Neural progenitor cell (in vitro differentiated cells): ENCODE results near the gene IQCN. TPM values are rescaled to one million over a fixed set of nuclear protein-coding genes. Genes with fewer than 3 reads are reported as not detected.

ENCODE experiments used
- DNase-seq: peaks from one replicate; pipeline ENCODE4 v3.0.0-alpha.2; 2016; ENCODE audit warnings: low spot score
- H2AFZ ChIP-seq: fragments of 200-600 bp; sonication (generic); replicated peaks from 2 replicates; pipeline ENCODE4 v1.6.1; 2016; ENCODE audit warnings: antibody characterized with exemption
- H3F3A ChIP-seq: fragments of 200-600 bp; sonication (generic); 2 replicates; pipeline ENCODE4 v1.6.1; 2016; ENCODE audit warnings: antibody characterized with exemption, low read depth
- H3K27ac ChIP-seq: fragments of 200-600 bp; sonication (generic); 2 replicates; pipeline ENCODE4 v1.5.1; 2016; ENCODE audit warnings: mild to moderate bottlenecking
- H3K27me3 ChIP-seq: fragments of 200-600 bp; sonication (generic); 2 replicates; pipeline ENCODE4 v1.6.1; 2016; ENCODE audit warnings: mild to moderate bottlenecking, moderate library complexity
- H3K36me3 ChIP-seq: fragments of 200-600 bp; sonication (generic); 2 replicates; pipeline ENCODE4 v1.5.1; 2016
- H3K4me1 ChIP-seq: fragments of 200-600 bp; sonication (generic); 2 replicates; pipeline ENCODE4 v1.6.1; 2016; ENCODE audit warnings: mixed run types
- H3K4me2 ChIP-seq: fragments of 200-600 bp; sonication (generic); 2 replicates; pipeline ENCODE4 v1.6.1; 2016
- H3K4me3 ChIP-seq: fragments of 200-600 bp; sonication (generic); 2 replicates; pipeline ENCODE4 v1.5.1; 2016
- H3K79me2 ChIP-seq: fragments of 200-600 bp; sonication (generic); 2 replicates; pipeline ENCODE4 v1.6.1; 2016; ENCODE audit warnings: low read depth
- H3K9ac ChIP-seq: fragments of 200-600 bp; sonication (generic); 2 replicates; pipeline ENCODE4 v1.6.1; 2016
- H3K9me3 ChIP-seq: fragments of 200-600 bp; sonication (generic); 2 replicates; pipeline ENCODE4 v1.5.1; 2016; ENCODE audit warnings: low read depth
- H4K20me1 ChIP-seq: fragments of 200-600 bp; sonication (generic); 2 replicates; pipeline ENCODE4 v1.6.1; 2016; ENCODE audit warnings: low read depth
- H3K27ac Mint-ChIP-seq: 3 replicates; pipeline ENCODE4 v1.8.0; 2021; ENCODE audit warnings: mixed read lengths
- H3K27me3 Mint-ChIP-seq: 2 replicates; pipeline ENCODE4 v1.8.0; 2022; ENCODE audit warnings: low read depth, mild to moderate bottlenecking, inconsistent platforms, moderate library complexity, mixed read lengths; ENCODE audit not compliant: insufficient read depth
- H3K36me3 Mint-ChIP-seq: 3 replicates; pipeline ENCODE4 v1.8.0; 2021; ENCODE audit warnings: mixed read lengths
- H3K4me1 Mint-ChIP-seq: 3 replicates; pipeline ENCODE4 v1.8.0; 2021; ENCODE audit warnings: mixed read lengths
- H3K4me3 Mint-ChIP-seq: 3 replicates; pipeline ENCODE4 v1.8.0; 2021; ENCODE audit warnings: mild to moderate bottlenecking, moderate library complexity, mixed read lengths
- H3K9me3 Mint-ChIP-seq: 3 replicates; pipeline ENCODE4 v1.8.0; 2020; ENCODE audit warnings: mixed read lengths
- CTCF ChIP-seq: fragments of 200-600 bp; sonication (generic); IDR thresholded peaks from 2 replicates; pipeline ENCODE4 v1.5.1; 2017; ENCODE audit warnings: antibody characterized with exemption, mild to moderate bottlenecking
- EZH2 ChIP-seq: fragments of 200-600 bp; sonication (generic); IDR thresholded peaks from 2 replicates; pipeline ENCODE4 v1.6.1; 2017; ENCODE audit warnings: antibody characterized with exemption, mild to moderate bottlenecking, moderate library complexity
- EZH2phosphoT487 ChIP-seq: fragments of 200-600 bp; sonication (generic); IDR thresholded peaks from 2 replicates; pipeline ENCODE4 v1.6.1; 2017; ENCODE audit warnings: antibody characterized with exemption
- total RNA-seq: library from RNA; depleted of rRNA; stranded (reverse); fragments of >200 nt; gene quantifications from 2 replicates; pipeline ENCODE4 v1.2.3, GENCODE V29; 2015; ENCODE audit warnings: low replicate concordance

The IQCN gene
- total RNA-seq, 1 donor from 2014 or later: 0.11 TPM

GRCh38 chr19:18312092-18312534 is 37.9 kb upstream of the IQCN start:
- Mint-ChIP-seq H3K27me3 (no peaks in the 10 kb centered on the region), H3K27ac (no peak overlapping the region), H3K4me3 (no peak overlapping the region), H3K9me3 (no peaks in the 10 kb centered on the region), H3K4me1 (peaks cover under 1% of the 10 kb centered on the region), H3K36me3 (peaks cover 14% of the 10 kb centered on the region)
- no peak for TF ChIP-seq EZH2
- TF ChIP-seq EZH2phosphoT487: no peak
- TF ChIP-seq CTCF: no peak
- Histone ChIP-seq H3K9me3 (no peaks in the 10 kb centered on the region), H3K27ac (no peak overlapping the region), H3K27me3 (no peaks in the 10 kb centered on the region), H3K4me3 (no peak overlapping the region), H3K36me3 (peaks cover 5% of the 10 kb centered on the region), H3K4me2 (no peak overlapping the region), H4K20me1 (peaks cover 44% of the 10 kb centered on the region), H3F3A (peaks cover 15% of the 10 kb centered on the region), H3K79me2 (peaks cover 41% of the 10 kb centered on the region), H2AFZ (no peak overlapping the region), H3K9ac (no peak overlapping the region), H3K4me1 (no peaks in the 10 kb centered on the region)
- no peak for DNase-seq

- H3K36me3 ChIP-seq: peaks cover 5% of the 10 kb centered on the region
- H3K36me3 Mint-ChIP-seq: peaks cover 18% of the 10 kb centered on the region
- no peak for DNase-seq
- no peak overlapping the region for H3K4me3 ChIP-seq
- H3K9me3 ChIP-seq: no peaks in the 10 kb centered on the region
- no peak overlapping the region for H3K4me3 Mint-ChIP-seq
- H3K27me3 Mint-ChIP-seq: no peaks in the 10 kb centered on the region
- no peak overlapping the region for H3K4me2 ChIP-seq
- no peak for TF ChIP-seq EZH2phosphoT487
- no peak for TF ChIP-seq EZH2
- TF ChIP-seq CTCF: no peak
- H3K27ac ChIP-seq: no peak overlapping the region
- no peaks in the 10 kb centered on the region for H3K4me1 ChIP-seq
- peaks cover 36% of the 10 kb centered on the region for H3K79me2 ChIP-seq
- peaks cover 41% of the 10 kb centered on the region for H4K20me1 ChIP-seq
- peaks cover 18% of the 10 kb centered on the region for H3F3A ChIP-seq
- peaks cover 6% of the 10 kb centered on the region for H3K4me1 Mint-ChIP-seq
- H2AFZ ChIP-seq: no peak overlapping the region
- H3K27me3 ChIP-seq: no peaks in the 10 kb centered on the region
- no peak overlapping the region for H3K27ac Mint-ChIP-seq
- H3K9ac ChIP-seq: no peak overlapping the region
- no peaks in the 10 kb centered on the region for H3K9me3 Mint-ChIP-seq
These were observed 37.3 kb upstream of the IQCN start for GRCh38 chr19:18311502-18312091.

GRCh38 chr19:18310966-18311365 is 36.7 kb upstream of the IQCN start:
- TF ChIP-seq EZH2phosphoT487: no peak
- TF ChIP-seq EZH2: no peak
- no peak for TF ChIP-seq CTCF

More at GRCh38 chr19:18310966-18311365, 36.7 kb upstream of the IQCN start:
- Histone ChIP-seq H3F3A (peaks cover 18% of the 10 kb centered on the region), H4K20me1 (peaks cover 39% of the 10 kb centered on the region), H2AFZ (no peak overlapping the region), H3K4me3 (no peak overlapping the region), H3K9me3 (no peaks in the 10 kb centered on the region), H3K79me2 (peaks cover 33% of the 10 kb centered on the region), H3K36me3 (peaks cover 5% of the 10 kb centered on the region), H3K4me1 (no peaks in the 10 kb centered on the region), H3K9ac (no peak overlapping the region), H3K27ac (no peak overlapping the region), H3K4me2 (no peak overlapping the region), H3K27me3 (no peaks in the 10 kb centered on the region)
- Mint-ChIP-seq H3K36me3 (peaks cover 18% of the 10 kb centered on the region), H3K4me1 (peaks cover 9% of the 10 kb centered on the region), H3K4me3 (no peak overlapping the region), H3K9me3 (no peaks in the 10 kb centered on the region), H3K27me3 (no peaks in the 10 kb centered on the region), H3K27ac (no peak overlapping the region)
- DNase-seq: no peak
